Germinal center (tissue), 1 donor: ENCODE measurements around the gene HSD17B7.

Source experiments
- DNase-seq: peaks from one replicate; pipeline ENCODE4 v3.0.0; 2012; ENCODE audit warnings: mixed read lengths, low spot score

The HSD17B7 gene

DNA sequence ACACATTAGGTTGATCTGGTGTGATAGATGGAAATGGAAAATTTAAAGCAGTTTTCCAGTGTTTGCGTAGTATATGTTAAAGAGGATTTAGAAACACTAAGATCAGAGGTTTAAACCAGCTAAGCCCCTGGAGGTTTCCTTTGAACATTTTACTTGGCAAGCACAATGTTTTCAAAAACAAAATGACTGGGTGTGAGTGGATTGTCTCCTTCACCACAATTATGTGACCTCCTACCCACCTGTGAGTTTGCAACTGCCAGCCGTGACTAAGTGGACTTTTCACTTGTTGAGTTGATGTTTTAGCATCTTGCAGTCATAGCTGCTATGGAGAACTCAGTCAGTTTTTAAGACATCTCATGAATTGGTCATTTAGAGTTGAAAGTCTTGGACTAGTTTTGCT, 65.8 kb downstream of the HSD17B7 start:
- no peak for DNase-seq

GRCh38 chr1:162857850-162858249, 67.3 kb downstream of the HSD17B7 start:
- DNase-seq: no peak

DNA sequence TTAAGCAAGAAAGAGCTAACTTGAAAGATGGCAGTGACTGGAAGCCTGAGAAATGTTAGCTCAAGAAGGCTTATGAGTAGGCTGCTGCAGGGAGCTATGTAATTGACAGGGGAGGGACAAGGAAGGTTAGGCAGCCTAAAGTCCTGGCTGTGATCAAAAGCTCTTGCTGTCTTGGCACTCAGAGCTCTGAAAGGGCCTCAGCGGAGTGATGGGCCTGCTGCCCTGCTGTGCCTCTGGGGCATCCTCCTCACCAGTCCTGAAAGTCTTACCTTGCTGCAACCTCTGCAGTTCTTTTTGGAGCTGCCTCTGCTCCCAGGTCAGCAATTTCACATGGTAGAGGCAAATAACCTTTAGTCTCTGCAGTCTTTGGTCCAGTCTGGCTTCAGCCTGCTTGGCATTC, 68.7 kb downstream of the HSD17B7 start:
- DNase-seq: no peak

- no peak for DNase-seq
Observed at GRCh38 chr1:162861101-162861500, 70.6 kb downstream of the HSD17B7 start, which contains the start of gene CCDC190. Gene CCDC190, minus strand, starts transcription at chr1:162861175. Its CDS starts 1,529 bp downstream, at chr1:162859646.

DNA sequence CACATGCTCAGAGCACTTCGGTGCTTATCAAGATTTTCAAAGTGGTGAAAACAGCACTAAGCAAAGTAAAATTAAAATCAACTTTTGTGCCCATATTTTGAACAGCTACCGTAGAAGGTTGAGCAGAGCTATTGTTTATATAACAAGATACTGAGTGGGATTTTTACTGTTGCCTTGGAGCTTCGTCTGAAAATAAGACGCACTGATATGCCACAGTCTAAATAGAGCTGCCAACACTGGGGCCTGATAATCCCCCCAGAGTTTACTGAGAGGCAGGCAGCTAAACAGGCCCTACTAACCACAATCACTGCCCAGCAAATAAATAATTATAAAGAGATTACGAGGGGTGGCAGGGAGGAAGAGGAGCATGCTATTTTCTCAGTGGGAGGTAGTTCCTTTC, 71.1 kb downstream of the HSD17B7 start:
- no peak for DNase-seq
